ENCODE measurements around the gene TFAP2E. TPM values are rescaled to one million over a fixed set of nuclear protein-coding genes. Genes with fewer than 3 reads are reported as not detected.
A peak's percentile ranks its signal among the peaks of the same experiment; 100 is the strongest.

The TFAP2E gene
- total RNA-seq, 3 donors from 2014 or later (not counting 1 experiment from before 2014, with no cell fraction given) = 6.6 to 7.3 (median 6.9) TPM

GRCh38 chr1:35546614-35547013 lies 26.5 kb upstream of the TFAP2E start:
- Mint-ChIP-seq H3K9me3 (no peaks in the 10 kb centered on the region), H3K4me3 (no peak overlapping the region), H3K27me3 (ENCODE audit: low read depth in 2 of 2) (no peaks in the 10 kb centered on the region), H3K4me1 (peaks cover 40% of the 10 kb centered on the region in 2 donors), H3K27ac (no peak overlapping the region), H3K36me3 (no peaks in the 10 kb centered on the region)
- WGBS (ENCODE audit: insufficient coverage) = 100% methylated on average over 1 of the region's 1 CpG
- Histone ChIP-seq H3K36me3 (ENCODE audit: control insufficient read depth, insufficient read depth, low read length) (peaks cover 18% of the 10 kb centered on the region), H3K27ac (ENCODE audit: low read length) (no peak overlapping the region), H3K27me3 (ENCODE audit: control insufficient read depth, insufficient read depth, low read length) (no peaks in the 10 kb centered on the region), H3K4me3 (ENCODE audit: low read length) (no peak overlapping the region), H3K4me1 (ENCODE audit: control insufficient read depth, insufficient read depth, low read length) (peaks cover 5% of the 10 kb centered on the region), H3K9me3 (ENCODE audit: control insufficient read depth, insufficient read depth, low read length) (no peaks in the 10 kb centered on the region)
- ATAC-seq (no peak), DNase-seq (no peak)
- TF ChIP-seq CTCF (IDR thresholded peaks at IDR 0.05) = no peak
- intact Hi-C loops (cut with micrococcal nuclease) = no loop called here

- TF ChIP-seq CTCF (IDR thresholded peaks at IDR 0.05) = no peak
- H3K4me3 ChIP-seq (ENCODE audit: low read length) = no peak overlapping the region
- no peaks in the 10 kb centered on the region for H3K9me3 ChIP-seq (ENCODE audit: control insufficient read depth, insufficient read depth, low read length)
- ATAC-seq (no peak), DNase-seq (no peak)
- Mint-ChIP-seq H3K36me3 (no peaks in the 10 kb centered on the region), H3K9me3 (no peaks in the 10 kb centered on the region), H3K4me3 (no peak overlapping the region), H3K27me3 (ENCODE audit: low read depth in 2 of 2) (no peaks in the 10 kb centered on the region), H3K27ac (no peak overlapping the region), H3K4me1 (peaks cover 45% of the 10 kb centered on the region in 2 donors)
- intact Hi-C loops (cut with micrococcal nuclease) = no loop called here
- WGBS (ENCODE audit: insufficient coverage) = 90% methylated on average over 1 of the region's 2 CpGs
- H3K36me3 ChIP-seq (ENCODE audit: control insufficient read depth, insufficient read depth, low read length) = peaks cover 33% of the 10 kb centered on the region
- peaks cover 17% of the 10 kb centered on the region for H3K4me1 ChIP-seq (ENCODE audit: control insufficient read depth, insufficient read depth, low read length)
- no peak overlapping the region for H3K27ac ChIP-seq (ENCODE audit: low read length)
- no peaks in the 10 kb centered on the region for H3K27me3 ChIP-seq (ENCODE audit: control insufficient read depth, insufficient read depth, low read length)
Observed at GRCh38 chr1:35553851-35554250, 19.3 kb upstream of the TFAP2E start.

GRCh38 chr1:35554266-35555211 lies 18.6 kb upstream of the TFAP2E start:
- peak overlapping the region; percentile 4 for H3K4me3 Mint-ChIP-seq
- peaks cover 44 to 48% of the 10 kb centered on the region in 2 donors for H3K4me1 Mint-ChIP-seq
- no peak overlapping the region for H3K27ac Mint-ChIP-seq
- peaks cover 30% of the 10 kb centered on the region for H3K36me3 ChIP-seq (ENCODE audit: control insufficient read depth, insufficient read depth, low read length)
- peaks cover 22% of the 10 kb centered on the region for H3K4me1 ChIP-seq (ENCODE audit: control insufficient read depth, insufficient read depth, low read length)
- no peaks in the 10 kb centered on the region for H3K27me3 ChIP-seq (ENCODE audit: control insufficient read depth, insufficient read depth, low read length)
- 95% methylated on average over 6 of the region's 7 CpGs for WGBS (ENCODE audit: insufficient coverage)
- ATAC-seq (no peak), DNase-seq (no peak)
- H3K27me3 Mint-ChIP-seq (ENCODE audit: low read depth in 2 of 2) = no peaks in the 10 kb centered on the region
- no peak overlapping the region for H3K27ac ChIP-seq (ENCODE audit: low read length)
- intact Hi-C loops (cut with micrococcal nuclease) = no loop called here
- no peak for TF ChIP-seq CTCF (IDR thresholded peaks at IDR 0.05)
- no peaks in the 10 kb centered on the region for H3K36me3 Mint-ChIP-seq
- no peaks in the 10 kb centered on the region for H3K9me3 ChIP-seq (ENCODE audit: control insufficient read depth, insufficient read depth, low read length)
- no peak overlapping the region for H3K4me3 ChIP-seq (ENCODE audit: low read length)
- H3K9me3 Mint-ChIP-seq = no peaks in the 10 kb centered on the region

Data from natural killer cell (primary cell).